ENCODE results near the gene C1orf21. TPM values are rescaled to one million over a fixed set of nuclear protein-coding genes. Genes with fewer than 3 reads are reported as not detected.
A peak's percentile ranks its signal among the peaks of the same experiment; 100 is the strongest.

C1orf21 gene
- total and polyA plus RNA-seq, 2 of the 4 experiments (the other 2 are of a cell fraction), result 6.4 to 9.9 TPM

- ChIA-PET POLR2A (ENCODE audit: unreplicated experiment) (no interaction called here), CTCF (interaction anchor here (1.0 kb wide), 1 partner anchor 244 kb away, joined by 3 read pairs; no protein-coding TSS in a partner anchor)
- Histone ChIP-seq H4K5ac (ENCODE audit: low read depth, low read length) (no peak overlapping the region), H3K79me1 (ENCODE audit: low read depth in 1 of 2, low read length in 2 of 2) (peaks cover 5 to 34% of the 10 kb centered on the region in 2 experiments; a peak in 3 of 4 replicates), H2BK5ac (ENCODE audit: low read depth, low read length, poor library complexity, severe bottlenecking) (no peak overlapping the region), H3K9me3 (ENCODE audit: control insufficient read depth, insufficient read depth, low read length) (no peaks in the 10 kb centered on the region), H2BK120ac (ENCODE audit: low read depth, low read length) (peak overlapping the region; percentile 35; the same call in 1 of the 2 replicates), H3K4me2 (ENCODE audit: low read depth, low read length) (no peak overlapping the region), H3K23ac (ENCODE audit: low read depth, low read length) (no peak overlapping the region), H4K91ac (ENCODE audit: insufficient read depth, low read depth, low read length) (no peak overlapping the region; the same call in 1 of the 2 replicates), H3K14ac (replicated peaks; ENCODE audit: low read depth, low read length) (no peak overlapping the region), H3K4me3 (ENCODE audit: insufficient read depth, low read depth, low read length) (no peak overlapping the region), H2AK5ac (ENCODE audit: low read depth, low read length) (0 out of 2 replicates have a peak overlapping the region, but pooled peaks have one; percentile 2), H3K4me1 (ENCODE audit: control insufficient read depth, insufficient read depth, low read length) (peaks cover 21% of the 10 kb centered on the region), H3K36me3 (ENCODE audit: control insufficient read depth, insufficient read depth, low read length) (no peaks in the 10 kb centered on the region), H2AK9ac (replicated peaks; ENCODE audit: low read depth, low read length, poor library complexity) (no peak overlapping the region), H3K9ac (ENCODE audit: low read depth, low read length) (no peak overlapping the region), H2BK20ac (ENCODE audit: low read depth, low read length) (no peak overlapping the region; the same call in 1 of the 2 replicates), H3K56ac (ENCODE audit: extremely low read depth, insufficient read depth, low read length) (no peak overlapping the region), H3K4ac (ENCODE audit: low read depth, low read length) (no peak overlapping the region), H2BK15ac (ENCODE audit: low read depth, low read length) (no peak overlapping the region; the same call in 2 of the 3 replicates), H2AFZ (replicated peaks; ENCODE audit: low read length, poor library complexity) (no peak overlapping the region), H3K27me3 (ENCODE audit: control insufficient read depth, insufficient read depth, low read length) (no peaks in the 10 kb centered on the region), H3K18ac (ENCODE audit: low read depth, low read length) (no peak overlapping the region), H3K9me1 (ENCODE audit: insufficient read depth, low read length) (peaks cover 12% of the 10 kb centered on the region), H4K20me1 (ENCODE audit: insufficient read depth, low read length) (0 out of 2 replicates have a peak, but pooled peaks cover 3% of the 10 kb centered on the region), H4K8ac (ENCODE audit: low read depth in 2 of 2, low read length in 2 of 2) (0 out of 4 replicates have a peak overlapping the region, but pooled peaks of 1 of the 2 experiments have one; percentile 22), H3K27ac (ENCODE audit: insufficient read depth, low read length) (no peak overlapping the region)
- DNase-seq (no peak), ATAC-seq (ENCODE audit: low read depth) (no peak)
- TF ChIP-seq MAFK (IDR thresholded peaks at IDR 0.05; ENCODE audit: low read depth, low read length) (no peak), CHD1 (IDR thresholded peaks at IDR 0.05; ENCODE audit: low read depth, low read length) (no peak), ELK1 (IDR thresholded peaks at IDR 0.05; ENCODE audit: borderline replicate concordance, low read depth, low read length) (no peak), CEBPB (IDR thresholded peaks at IDR 0.05; ENCODE audit: low read depth, low read length) (no peak), NFE2L2 (IDR thresholded peaks at IDR 0.05; ENCODE audit: low read depth, low read length) (no peak), SMC3 (IDR thresholded peaks at IDR 0.05; ENCODE audit: low read depth, low read length) (no peak), RFX5 (IDR thresholded peaks at IDR 0.05; ENCODE audit: low read depth, low read length) (no peak), CTCF (conservative IDR thresholded peaks at IDR 0.05; ENCODE audit: low read depth, low read length) (no peak), MAZ (IDR thresholded peaks at IDR 0.05; ENCODE audit: borderline replicate concordance, low read depth, low read length) (no peak), RCOR1 (IDR thresholded peaks at IDR 0.05; ENCODE audit: insufficient replicate concordance, low read length) (no peak), BHLHE40 (IDR thresholded peaks at IDR 0.05; ENCODE audit: low read depth, low read length) (no peak), POLR2A (IDR thresholded peaks at IDR 0.05; ENCODE audit: low read depth, low read length) (no peak)
- in situ Hi-C loops (cut with MboI; ENCODE audit: low sequenced_read_pairs) (no loop called here), intact Hi-C loops (cut with micrococcal nuclease) (no loop called here), dilution Hi-C loops (cut with HindIII; ENCODE audit: low sequenced_read_pairs, unreplicated experiment) (no loop called here)
- BruUV-seq (replicated peaks), result no TSS peak
- no CpG with 5 or more reads among the region's 6 CpGs for WGBS, 2 experiments (ENCODE audit: extremely low coverage in 2 of 2, insufficient read length in 1 of 2)
These were observed 100.1 kb downstream of the C1orf21 start for GRCh38 chr1:184486761-184487445.
